Panc1 (cell line): ENCODE measurements around the gene LMOD1. TPM values are rescaled to one million over a fixed set of nuclear protein-coding genes. Genes with fewer than 3 reads are reported as not detected.

Experiments used
- ATAC-seq: fragments of 200-7000 bp; cut with Tn5 transposase; 2 replicates; pipeline ENCODE4 v1.9.1; 2020; ENCODE audit warnings: mild to moderate bottlenecking, moderate library complexity
- BruUV-seq: library from RNA; stranded (reverse); fragments of 400-500 nt; replicated peaks from 2 replicates; lab custom pipeline; 2021; lab: Mats Ljungman, UMichigan
- CTCF ChIA-PET: fragments of 300-600 bp; sonication (Branson Sonifier 250); formaldehyde crosslinking; loops from one replicate; lab custom pipeline; 2022; ENCODE audit warnings: antibody characterized with exemption; lab: Charles Lee
- POLR2A ChIA-PET: fragments of 300-600 bp; sonication (Branson Sonifier 250); formaldehyde crosslinking; loops from one replicate; lab custom pipeline; 2022; ENCODE audit warnings: antibody characterized with exemption; lab: Charles Lee
- DNase-seq: peaks from one replicate; pipeline ENCODE4 v3.0.0-alpha.2; 2010; ENCODE audit warnings: low read depth, low spot score
- H3K27ac ChIP-seq: 2 replicates; pipeline ENCODE4 v1.5.1; 2011; ENCODE audit warnings: mild to moderate bottlenecking, low read length, inconsistent platforms
- H3K27me3 ChIP-seq: fragments of 200-500 bp; sonication (Bioruptor generic); 2 replicates; pipeline ENCODE4 v1.6.0; 2014; ENCODE audit warnings: low read length, inconsistent platforms; ENCODE audit not compliant: control insufficient read depth, insufficient read depth
- H3K36me3 ChIP-seq: fragments of 200-500 bp; sonication (Bioruptor generic); 2 replicates; pipeline ENCODE4 v1.5.1; 2014; ENCODE audit warnings: inconsistent platforms, mild to moderate bottlenecking, low read length, moderate library complexity; ENCODE audit not compliant: control insufficient read depth, insufficient read depth
- H3K4me1 ChIP-seq: 2 replicates; pipeline ENCODE4 v1.5.1; 2011; ENCODE audit warnings: inconsistent platforms, mild to moderate bottlenecking, low read length, moderate library complexity; ENCODE audit not compliant: control insufficient read depth, insufficient read depth
- H3K4me3 ChIP-seq, 2 experiments: 2 replicates each; pipeline ENCODE4 v1.5.1; 2011 to 2012; ENCODE audit warnings: low read depth in 2 of 2, low read length in 2 of 2, mild to moderate bottlenecking in 2 of 2, inconsistent platforms in 1 of 2, moderate library complexity in 1 of 2
- H3K9me3 ChIP-seq: fragments of 200-500 bp; sonication (Bioruptor generic); 2 replicates; pipeline ENCODE4 v1.5.1; 2014; ENCODE audit warnings: low read depth, mild to moderate bottlenecking, inconsistent platforms, low read length, moderate library complexity; ENCODE audit not compliant: control insufficient read depth, insufficient read depth
- POLR2AphosphoS5 ChIP-seq: IDR thresholded peaks from 2 replicates; pipeline ENCODE4 v1.6.1; 2012; ENCODE audit warnings: mild to moderate bottlenecking, low read depth, low read length, moderate library complexity
- SIN3A ChIP-seq: IDR thresholded peaks from 2 replicates; pipeline ENCODE4 v1.6.1; 2012; ENCODE audit warnings: low read depth, mild to moderate bottlenecking, low read length, moderate library complexity, borderline replicate concordance; ENCODE audit not compliant: insufficient read depth
- TCF7L2 ChIP-seq: IDR thresholded peaks from 2 replicates; pipeline ENCODE4 v1.6.1; 2011; ENCODE audit warnings: mild to moderate bottlenecking, low read depth, low read length, inconsistent platforms
- in situ Hi-C: cut with HindIII; loops from 2 replicates; pipeline ENCODE4 v1.10.0; 2016; ENCODE audit warnings: low sequenced_read_pairs, low pct_unique_long_range_greater_than_20kb
- intact Hi-C: fragments of 100-400 bp; cut with micrococcal nuclease; formaldehyde crosslinking; loops from one replicate; pipeline ENCODE4 v1.10.0; 2022; ENCODE audit not compliant: unreplicated experiment
- total RNA-seq: library from RNA; stranded (reverse); gene quantifications from one replicate; pipeline ENCODE4 v1.2.1, GENCODE V29; 2021; ENCODE audit not compliant: unreplicated experiment
- TF ChIP-seq, protein P1 (sequence below): fragments of 450-650 bp; IDR thresholded peaks from 2 replicates; pipeline ENCODE4 v1.5.1; 2017; ENCODE audit warnings: mild to moderate bottlenecking
- TF ChIP-seq, protein P2 (sequence below), 2 experiments: IDR thresholded peaks; 2 replicates each; pipeline ENCODE4 v1.6.1; 2011 to 2012; ENCODE audit warnings: low read depth in 2 of 2, control low read depth in 1 of 2, low read length in 1 of 2, mild to moderate bottlenecking in 1 of 2, moderate library complexity in 1 of 2; ENCODE audit not compliant: insufficient read depth in 1 of 2

LMOD1 gene
- total RNA-seq, 1 experiment from 2014 or later: 0.13 TPM

DNA sequence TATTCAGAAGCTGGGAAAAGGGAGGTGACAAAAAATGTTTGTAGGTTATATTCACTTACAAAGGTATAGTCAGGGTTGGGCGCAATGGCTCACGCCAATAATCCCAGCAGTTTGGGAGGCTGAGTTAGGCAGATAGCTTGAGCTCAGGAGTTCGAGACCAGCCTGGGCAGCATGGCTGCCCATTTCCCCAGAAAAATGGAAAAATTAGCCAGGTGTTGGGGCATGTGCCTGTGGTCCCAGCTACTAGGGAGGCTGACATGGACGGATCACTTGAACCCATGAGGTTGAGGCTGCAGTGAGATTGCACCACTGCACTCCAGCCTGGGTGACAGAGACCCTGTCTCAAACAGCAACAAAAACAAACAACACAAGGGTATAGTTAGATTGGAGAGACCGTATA lies 12.0 kb upstream of the LMOD1 start:
- H3K27ac ChIP-seq: no peak overlapping the region
- H3K4me1 ChIP-seq: peaks cover 4% of the 10 kb centered on the region
- intact Hi-C loops (no loop called here), in situ Hi-C loops (no loop called here)
- TF ChIP-seq, protein P1, sequence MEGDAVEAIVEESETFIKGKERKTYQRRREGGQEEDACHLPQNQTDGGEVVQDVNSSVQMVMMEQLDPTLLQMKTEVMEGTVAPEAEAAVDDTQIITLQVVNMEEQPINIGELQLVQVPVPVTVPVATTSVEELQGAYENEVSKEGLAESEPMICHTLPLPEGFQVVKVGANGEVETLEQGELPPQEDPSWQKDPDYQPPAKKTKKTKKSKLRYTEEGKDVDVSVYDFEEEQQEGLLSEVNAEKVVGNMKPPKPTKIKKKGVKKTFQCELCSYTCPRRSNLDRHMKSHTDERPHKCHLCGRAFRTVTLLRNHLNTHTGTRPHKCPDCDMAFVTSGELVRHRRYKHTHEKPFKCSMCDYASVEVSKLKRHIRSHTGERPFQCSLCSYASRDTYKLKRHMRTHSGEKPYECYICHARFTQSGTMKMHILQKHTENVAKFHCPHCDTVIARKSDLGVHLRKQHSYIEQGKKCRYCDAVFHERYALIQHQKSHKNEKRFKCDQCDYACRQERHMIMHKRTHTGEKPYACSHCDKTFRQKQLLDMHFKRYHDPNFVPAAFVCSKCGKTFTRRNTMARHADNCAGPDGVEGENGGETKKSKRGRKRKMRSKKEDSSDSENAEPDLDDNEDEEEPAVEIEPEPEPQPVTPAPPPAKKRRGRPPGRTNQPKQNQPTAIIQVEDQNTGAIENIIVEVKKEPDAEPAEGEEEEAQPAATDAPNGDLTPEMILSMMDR: no peak
- TF ChIP-seq TCF7L2 (no peak), SIN3A (no peak), POLR2AphosphoS5 (no peak)
- TF ChIP-seq, protein P2, sequence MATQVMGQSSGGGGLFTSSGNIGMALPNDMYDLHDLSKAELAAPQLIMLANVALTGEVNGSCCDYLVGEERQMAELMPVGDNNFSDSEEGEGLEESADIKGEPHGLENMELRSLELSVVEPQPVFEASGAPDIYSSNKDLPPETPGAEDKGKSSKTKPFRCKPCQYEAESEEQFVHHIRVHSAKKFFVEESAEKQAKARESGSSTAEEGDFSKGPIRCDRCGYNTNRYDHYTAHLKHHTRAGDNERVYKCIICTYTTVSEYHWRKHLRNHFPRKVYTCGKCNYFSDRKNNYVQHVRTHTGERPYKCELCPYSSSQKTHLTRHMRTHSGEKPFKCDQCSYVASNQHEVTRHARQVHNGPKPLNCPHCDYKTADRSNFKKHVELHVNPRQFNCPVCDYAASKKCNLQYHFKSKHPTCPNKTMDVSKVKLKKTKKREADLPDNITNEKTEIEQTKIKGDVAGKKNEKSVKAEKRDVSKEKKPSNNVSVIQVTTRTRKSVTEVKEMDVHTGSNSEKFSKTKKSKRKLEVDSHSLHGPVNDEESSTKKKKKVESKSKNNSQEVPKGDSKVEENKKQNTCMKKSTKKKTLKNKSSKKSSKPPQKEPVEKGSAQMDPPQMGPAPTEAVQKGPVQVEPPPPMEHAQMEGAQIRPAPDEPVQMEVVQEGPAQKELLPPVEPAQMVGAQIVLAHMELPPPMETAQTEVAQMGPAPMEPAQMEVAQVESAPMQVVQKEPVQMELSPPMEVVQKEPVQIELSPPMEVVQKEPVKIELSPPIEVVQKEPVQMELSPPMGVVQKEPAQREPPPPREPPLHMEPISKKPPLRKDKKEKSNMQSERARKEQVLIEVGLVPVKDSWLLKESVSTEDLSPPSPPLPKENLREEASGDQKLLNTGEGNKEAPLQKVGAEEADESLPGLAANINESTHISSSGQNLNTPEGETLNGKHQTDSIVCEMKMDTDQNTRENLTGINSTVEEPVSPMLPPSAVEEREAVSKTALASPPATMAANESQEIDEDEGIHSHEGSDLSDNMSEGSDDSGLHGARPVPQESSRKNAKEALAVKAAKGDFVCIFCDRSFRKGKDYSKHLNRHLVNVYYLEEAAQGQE (IDR thresholded peaks at IDR 0.05; ENCODE audit: insufficient read depth in 1 of 2, low read depth in 2 of 2, low read length in 1 of 2): no peak
- H3K9me3 ChIP-seq: no peaks in the 10 kb centered on the region
- POLR2A ChIA-PET: interaction anchor here (0.7 kb wide), 1 partner anchor 73 kb away, joined by 4 read pairs; no protein-coding TSS in a partner anchor
- H3K4me3 ChIP-seq: no peak overlapping the region
- DNase-seq: no peak
- peaks cover 23% of the 10 kb centered on the region for H3K36me3 ChIP-seq
- CTCF ChIA-PET: no interaction called here
- no peaks in the 10 kb centered on the region for H3K27me3 ChIP-seq
- BruUV-seq: no TSS peak
- no peak for ATAC-seq

DNA sequence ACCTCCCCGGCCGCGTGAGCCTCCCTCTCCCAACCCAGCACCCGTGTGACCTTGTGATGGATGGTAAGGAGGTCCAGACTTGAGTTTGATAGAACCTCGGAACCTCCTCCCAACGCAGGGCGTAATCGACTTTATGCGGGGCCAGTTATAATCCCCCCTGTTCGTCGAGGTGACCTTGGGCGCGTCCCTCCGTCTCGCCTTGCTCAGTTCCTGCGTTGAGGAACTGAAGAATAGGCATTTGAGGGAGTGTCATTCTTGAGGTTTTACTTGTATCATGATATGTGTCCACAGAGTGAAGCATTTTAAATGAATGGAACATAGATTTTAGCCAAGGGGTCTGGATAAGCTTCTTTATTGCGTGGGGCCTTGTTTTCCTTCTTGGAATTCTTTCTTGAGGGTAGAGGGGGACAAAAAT lies 9.4 kb upstream of the LMOD1 start:
- intact Hi-C loops: no loop called here
- ATAC-seq: peak; percentile 66
- in situ Hi-C loops: no loop called here
- H3K27ac ChIP-seq: peak overlapping the region; percentile 97
- ChIA-PET CTCF (no interaction called here), POLR2A (interaction anchor here (0.7 kb wide), 1 partner anchor 60 kb away, joined by 3 read pairs; no protein-coding TSS in a partner anchor)
- TF ChIP-seq, protein P1: no peak
- TF ChIP-seq POLR2AphosphoS5 (no peak), SIN3A (no peak; the same call in 1 of the 2 replicates), TCF7L2 (no peak)
- TF ChIP-seq, protein P2 (IDR thresholded peaks at IDR 0.05; ENCODE audit: insufficient read depth in 1 of 2, low read depth in 2 of 2, low read length in 1 of 2): no peak
- H3K4me1 ChIP-seq: peaks cover 4% of the 10 kb centered on the region
- peak overlapping the region; percentile 97 to 99 for H3K4me3 ChIP-seq
- BruUV-seq: no TSS peak
- H3K27me3 ChIP-seq: no peaks in the 10 kb centered on the region
- no peaks in the 10 kb centered on the region for H3K9me3 ChIP-seq
- DNase-seq: no peak
- peaks cover 23% of the 10 kb centered on the region for H3K36me3 ChIP-seq
